T-cell (primary cell): Measurements from ENCODE around the gene OSBPL5. TPM values are rescaled to one million over a fixed set of nuclear protein-coding genes. Genes with fewer than 3 reads are reported as not detected.
A peak's percentile ranks its signal among the peaks of the same experiment; 100 is the strongest.

Experiments used
- ATAC-seq, 4 experiments: fragments of 200-7000 bp in 3 of 4; fragments of 150-1000 bp in 1 of 4; cut with Tn5 transposase; replicated peaks in 1 of 4; 1 replicate in 3 of 4; 2 replicates in 1 of 4; pipeline ENCODE4 v1.10.0; 2021; ENCODE audit warnings: moderate library complexity in 3 of 4, mild to moderate bottlenecking in 2 of 4, moderate number of reproducible peaks in 1 of 4
- CTCF ChIA-PET, 2 donors: fragments of 300-600 bp; sonication (Branson Sonifier 250); formaldehyde crosslinking; loops; one replicate each; lab custom pipeline; 2022; ENCODE audit warnings: antibody characterized with exemption in 2 of 2; lab: Charles Lee
- POLR2A ChIA-PET, 2 donors: fragments of 300-600 bp; sonication (Branson Sonifier 250); formaldehyde crosslinking; loops; one replicate each; lab custom pipeline; 2022; ENCODE audit warnings: antibody characterized with exemption in 2 of 2; lab: Charles Lee
- DNase-seq, 35 experiments: peaks; one replicate each; pipeline versions ENCODE4 v3.0.0 to v3.0.0-alpha.2; 2013 to 2023
- H3K27ac ChIP-seq: one replicate; pipeline ENCODE4 v1.5.1; 2013; ENCODE audit warnings: low read length
- H3K27me3 ChIP-seq, 2 experiments: replicated peaks in 1 of 2; 1 replicate in 1 of 2; 2 replicates in 1 of 2; pipeline versions ENCODE4 v1.6.1 to v1.7.0; 2013; ENCODE audit warnings: low read length in 1 of 2, mixed read lengths in 1 of 2; ENCODE audit not compliant: control insufficient read depth in 2 of 2, insufficient read depth in 2 of 2; ENCODE audit errors: extremely low read depth in 1 of 2
- H3K36me3 ChIP-seq, 2 donors: 1 replicate in 1 of 2; 2 replicates in 1 of 2; pipeline versions ENCODE4 v1.6.1 to v1.7.0; 2013; ENCODE audit warnings: low read length in 1 of 2; ENCODE audit not compliant: control insufficient read depth in 2 of 2, insufficient read depth in 1 of 2; ENCODE audit errors: extremely low read depth in 1 of 2
- H3K4me1 ChIP-seq, 2 experiments: 1 replicate in 1 of 2; 2 replicates in 1 of 2; pipeline versions ENCODE4 v1.6.1 to v1.7.0; 2013; ENCODE audit warnings: low read length in 2 of 2, mixed read lengths in 1 of 2; ENCODE audit not compliant: insufficient read depth in 2 of 2, control insufficient read depth in 1 of 2; ENCODE audit errors: extremely low read depth in 1 of 2
- H3K4me3 ChIP-seq, 2 donors: 1 replicate in 1 of 2; 2 replicates in 1 of 2; pipeline versions ENCODE4 v1.5.1 to v1.7.0; 2013; ENCODE audit warnings: mild to moderate bottlenecking in 2 of 2, low read length in 1 of 2, moderate library complexity in 1 of 2; ENCODE audit not compliant: control insufficient read depth in 1 of 2; ENCODE audit errors: extremely low read depth in 1 of 2
- H3K9me3 ChIP-seq: 2 replicates; pipeline ENCODE4 v1.7.0; 2013
- H3K27ac Mint-ChIP-seq, 2 donors: one replicate each; pipeline ENCODE4 v1.8.0; 2020 to 2021; ENCODE audit warnings: mild to moderate bottlenecking in 2 of 2, mixed read lengths in 2 of 2
- H3K27me3 Mint-ChIP-seq, 2 donors: one replicate each; pipeline ENCODE4 v1.8.0; 2021 to 2022; ENCODE audit warnings: mixed read lengths in 2 of 2
- H3K36me3 Mint-ChIP-seq: one replicate; pipeline ENCODE4 v1.8.0; 2021; ENCODE audit warnings: mixed read lengths
- H3K4me1 Mint-ChIP-seq, 3 donors: one replicate each; pipeline ENCODE4 v1.8.0; 2020 to 2022; ENCODE audit warnings: mixed read lengths in 3 of 3, mild to moderate bottlenecking in 1 of 3
- H3K4me3 Mint-ChIP-seq, 3 donors: one replicate each; pipeline ENCODE4 v1.8.0; 2020 to 2022; ENCODE audit warnings: mild to moderate bottlenecking in 3 of 3, mixed read lengths in 3 of 3, moderate library complexity in 3 of 3
- H3K9me3 Mint-ChIP-seq, 3 donors: one replicate each; pipeline ENCODE4 v1.8.0; 2020 to 2022; ENCODE audit warnings: mixed read lengths in 3 of 3
- WGBS: methylation state at CpG from one replicate; pipeline ENCODE4 v1.1.5; 2013; ENCODE audit warnings: missing lambda C conversion rate; ENCODE audit not compliant: insufficient coverage; 5-methylcytosine and 5-hydroxymethylcytosine counted together
- total RNA-seq, 35 experiments: library from RNA in 6 of 35; stranded (reverse) in 6 of 35; fragments of 120-200 nt in 1 of 35; gene quantifications; one replicate each; pipeline versions ENCODE4 v1.2.1 to v1.2.4 and lab custom pipeline; 2013 to 2026

OSBPL5 gene
- total RNA-seq, 5 donors from 2014 or later (not counting 1 experiment from before 2014, with no cell fraction given) = 11.2 to 41.5 (median 20.9) TPM

- POLR2A ChIA-PET = no interaction called here
- Mint-ChIP-seq H3K9me3 (no peaks in the 10 kb centered on the region), H3K27me3 (peaks cover 0 to 2% of the 10 kb centered on the region in 2 donors), H3K4me1 (peaks cover 0 to 18% (median 8%) of the 10 kb centered on the region in 3 donors), H3K4me3 (no peak overlapping the region), H3K36me3 (no peaks in the 10 kb centered on the region), H3K27ac (no peak overlapping the region)
- Histone ChIP-seq H3K4me1 (peaks cover 0 to 28% of the 10 kb centered on the region in 2 experiments), H3K27ac (no peak overlapping the region), H3K9me3 (no peaks in the 10 kb centered on the region), H3K36me3 (peaks cover 0 to 8% of the 10 kb centered on the region in 2 donors), H3K27me3 (peaks cover 0 to 5% of the 10 kb centered on the region in 2 experiments), H3K4me3 (no peak overlapping the region)
- CTCF ChIA-PET = interaction anchor here (0.6 to 0.7 kb wide), 2 partner anchors 214 to 268 kb away, joined by 3 to 6 read pairs; no protein-coding TSS in a partner anchor
- WGBS = 89% methylated on average over 18 of the region's 20 CpGs
- ATAC-seq = no peak
- DNase-seq = peak in 2 of 35 experiments; percentile 5 to 20
Measured at GRCh38 chr11:3101921-3102640, 63.0 kb downstream of the OSBPL5 start.

- Histone ChIP-seq H3K4me1 (peaks cover 0 to 28% of the 10 kb centered on the region in 2 experiments), H3K36me3 (no peaks in the 10 kb centered on the region), H3K27ac (peak overlapping the region; percentile 25), H3K9me3 (no peaks in the 10 kb centered on the region), H3K4me3 (no peak overlapping the region), H3K27me3 (peaks cover 0 to 6% of the 10 kb centered on the region in 2 experiments)
- POLR2A ChIA-PET = no interaction called here
- Mint-ChIP-seq H3K9me3 (no peaks in the 10 kb centered on the region), H3K27ac (peak overlapping the region; percentile 72 to 74), H3K27me3 (no peaks in the 10 kb centered on the region), H3K4me3 (no peak overlapping the region), H3K4me1 (peaks cover 0 to 18% (median 8%) of the 10 kb centered on the region in 3 donors), H3K36me3 (no peaks in the 10 kb centered on the region)
- peak in 2 of 4 experiments; percentile 5 to 29 for ATAC-seq
- 94% methylated on average over 2 of the region's 3 CpGs for WGBS
- CTCF ChIA-PET = no interaction called here
- no peak for DNase-seq
Measured at GRCh38 chr11:3099178-3099577, 65.9 kb downstream of the OSBPL5 start.

- no peaks in the 10 kb centered on the region for H3K9me3 ChIP-seq
- Mint-ChIP-seq H3K4me1 (peaks cover 0 to 18% (median 8%) of the 10 kb centered on the region in 3 donors), H3K27ac (no peak overlapping the region), H3K4me3 (no peak overlapping the region), H3K9me3 (no peaks in the 10 kb centered on the region), H3K36me3 (no peaks in the 10 kb centered on the region), H3K27me3 (peaks cover 0 to under 1% of the 10 kb centered on the region in 2 donors)
- H3K36me3 ChIP-seq = no peaks in the 10 kb centered on the region
- H3K4me1 ChIP-seq = peaks cover 0 to 29% of the 10 kb centered on the region in 2 experiments
- ATAC-seq = no peak
- ChIA-PET POLR2A (no interaction called here), CTCF (no interaction called here)
- DNase-seq = no peak
- H3K27ac ChIP-seq = no peak overlapping the region
- H3K27me3 ChIP-seq = peaks cover 0 to 25% of the 10 kb centered on the region in 2 experiments
- no peak overlapping the region for H3K4me3 ChIP-seq
- 67% methylated on average over 3 of the region's 10 CpGs for WGBS
Measured at GRCh38 chr11:3096909-3097530, 68.1 kb downstream of the OSBPL5 start.

GRCh38 chr11:3095712-3096361, 69.3 kb downstream of the OSBPL5 start:
- DNase-seq (no peak), ATAC-seq (no peak)
- Mint-ChIP-seq H3K27me3 (peaks cover 0 to 3% of the 10 kb centered on the region in 2 donors), H3K4me3 (no peak overlapping the region), H3K36me3 (no peaks in the 10 kb centered on the region), H3K9me3 (no peaks in the 10 kb centered on the region), H3K4me1 (peaks cover 0 to 17% (median 8%) of the 10 kb centered on the region in 3 donors), H3K27ac (no peak overlapping the region)
- Histone ChIP-seq H3K27ac (no peak overlapping the region), H3K27me3 (peaks cover 0 to 30% of the 10 kb centered on the region in 2 experiments), H3K4me1 (peaks cover 0 to 27% of the 10 kb centered on the region in 2 experiments), H3K4me3 (no peak overlapping the region), H3K9me3 (no peaks in the 10 kb centered on the region), H3K36me3 (no peaks in the 10 kb centered on the region)
- ChIA-PET CTCF (interaction anchor here in 1 of 2 donors (0.6 kb wide), 1 partner anchor 124 kb away, joined by 3 read pairs; no protein-coding TSS in a partner anchor), POLR2A (no interaction called here)
- 76% methylated on average over 13 of the region's 15 CpGs for WGBS

- no peak overlapping the region for H3K27ac ChIP-seq
- no peak overlapping the region for H3K4me3 ChIP-seq
- H3K27me3 Mint-ChIP-seq = peaks cover 0 to 3% of the 10 kb centered on the region in 2 donors
- peaks cover 0 to 12% (median 4%) of the 10 kb centered on the region in 3 donors for H3K4me1 Mint-ChIP-seq
- H3K9me3 Mint-ChIP-seq = no peaks in the 10 kb centered on the region
- ATAC-seq (no peak), DNase-seq (no peak)
- peaks cover 0 to 13% of the 10 kb centered on the region in 2 experiments for H3K4me1 ChIP-seq
- CTCF ChIA-PET = no interaction called here
- H3K4me3 Mint-ChIP-seq = no peak overlapping the region
- 93% methylated on average over 18 of the region's 21 CpGs for WGBS
- H3K27ac Mint-ChIP-seq = no peak overlapping the region
- POLR2A ChIA-PET = no interaction called here
- no peaks in the 10 kb centered on the region for H3K36me3 Mint-ChIP-seq
- H3K27me3 ChIP-seq = peaks cover 0 to 34% of the 10 kb centered on the region in 2 experiments
- H3K36me3 ChIP-seq = no peaks in the 10 kb centered on the region
- H3K9me3 ChIP-seq = no peaks in the 10 kb centered on the region
Measured at GRCh38 chr11:3094223-3094824, 70.8 kb downstream of the OSBPL5 start.
